CD4-positive, alpha-beta T cell treated with Interleukin-4 for 4 hours (primary cell): ENCODE results near the gene RASGRP2.
"Not testable (repeated sequence)": the region's sequence is repeated elsewhere in the genome, so short reads cannot be mapped to it uniquely, and the experiment has no call there.

ENCODE experiments used
- DNase-seq: peaks from one replicate; pipeline ENCODE4 v3.0.0-alpha.2; 2020

RASGRP2 gene

DNA sequence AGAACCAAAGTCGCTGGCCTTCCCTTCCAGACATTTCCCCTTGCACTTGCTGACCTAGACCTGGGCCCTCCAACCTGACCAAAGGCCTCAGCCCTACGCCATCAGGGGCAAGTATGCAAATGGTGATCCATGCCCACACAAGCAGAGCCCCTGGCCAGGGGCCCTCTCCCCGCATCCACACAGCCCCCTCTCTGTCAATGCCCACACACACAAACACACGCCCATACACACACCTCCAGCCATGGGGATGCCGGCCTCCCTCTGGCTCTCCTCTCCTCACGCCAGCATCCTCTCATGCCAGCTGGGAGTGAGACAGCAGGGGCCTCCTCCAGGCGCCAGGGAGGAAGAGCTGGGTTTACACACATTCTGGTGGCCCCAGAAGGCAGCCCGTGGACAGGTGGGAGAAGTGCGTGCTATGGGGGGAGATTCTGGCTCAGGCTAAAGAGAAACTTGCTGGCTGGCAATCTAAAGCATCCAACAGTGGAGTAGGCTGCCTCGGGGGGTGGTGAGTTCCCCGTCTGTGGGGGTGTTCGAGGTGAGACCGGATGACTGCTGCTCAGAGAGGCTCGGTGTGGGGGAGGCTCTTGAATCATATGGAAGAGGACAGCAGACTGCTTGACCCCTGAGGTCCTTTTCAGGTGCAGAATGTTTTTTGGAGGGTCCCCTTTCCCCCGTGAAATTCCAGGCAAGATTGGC is 25.7 kb downstream of the RASGRP2 start:
- no peak for DNase-seq

DNA sequence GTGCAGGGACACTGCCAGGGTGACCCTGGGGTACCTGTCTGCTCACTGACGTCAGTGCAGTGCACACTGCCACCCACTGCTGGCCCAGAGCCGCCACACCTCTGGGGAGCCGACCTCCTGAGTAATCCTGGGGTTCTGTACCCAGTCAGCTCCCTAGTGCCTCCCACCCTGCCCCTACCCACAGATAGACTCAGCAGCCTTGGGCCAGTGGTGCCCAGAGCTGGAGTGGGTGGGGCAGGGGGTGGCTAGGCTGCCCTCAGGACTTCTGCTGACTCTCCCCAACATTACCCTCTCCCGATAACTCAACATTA is 26.7 kb downstream of the RASGRP2 start:
- no peak for DNase-seq

GRCh38 chr11:64716473-64717267 is 27.3 kb downstream of the RASGRP2 start:
- no peak for DNase-seq

GRCh38 chr11:64715756-64716472 is 28.0 kb downstream of the RASGRP2 start:
- DNase-seq: no peak

- no peak for DNase-seq
These were observed 28.8 kb downstream of the RASGRP2 start for GRCh38 chr11:64715110-64715509.

DNA sequence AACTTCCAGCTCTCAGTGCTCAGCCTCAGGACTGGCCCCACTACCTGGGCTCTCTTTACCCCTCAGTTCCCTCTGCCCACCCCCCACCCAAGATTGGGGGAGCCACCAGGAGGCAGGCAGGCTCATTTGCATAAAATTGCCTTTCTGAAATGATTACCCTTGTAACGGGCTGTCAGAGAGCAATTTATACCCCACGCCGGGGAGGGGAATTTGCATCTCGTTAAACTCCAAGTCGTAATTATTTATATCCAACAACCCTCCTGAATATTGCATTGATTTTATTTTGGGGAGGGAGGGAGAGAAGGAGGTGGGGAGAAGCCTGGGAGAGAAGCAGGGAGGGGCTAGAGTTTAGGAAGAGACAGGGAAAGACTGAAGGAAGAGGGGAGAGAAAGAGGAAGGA is 29.3 kb downstream of the RASGRP2 start:
- no peak for DNase-seq

- DNase-seq: no peak
These were observed 30.1 kb downstream of the RASGRP2 start for GRCh38 chr11:64713781-64714363.

GRCh38 chr11:64713016-64713707 is 30.8 kb downstream of the RASGRP2 start:
- DNase-seq: no peak

DNA sequence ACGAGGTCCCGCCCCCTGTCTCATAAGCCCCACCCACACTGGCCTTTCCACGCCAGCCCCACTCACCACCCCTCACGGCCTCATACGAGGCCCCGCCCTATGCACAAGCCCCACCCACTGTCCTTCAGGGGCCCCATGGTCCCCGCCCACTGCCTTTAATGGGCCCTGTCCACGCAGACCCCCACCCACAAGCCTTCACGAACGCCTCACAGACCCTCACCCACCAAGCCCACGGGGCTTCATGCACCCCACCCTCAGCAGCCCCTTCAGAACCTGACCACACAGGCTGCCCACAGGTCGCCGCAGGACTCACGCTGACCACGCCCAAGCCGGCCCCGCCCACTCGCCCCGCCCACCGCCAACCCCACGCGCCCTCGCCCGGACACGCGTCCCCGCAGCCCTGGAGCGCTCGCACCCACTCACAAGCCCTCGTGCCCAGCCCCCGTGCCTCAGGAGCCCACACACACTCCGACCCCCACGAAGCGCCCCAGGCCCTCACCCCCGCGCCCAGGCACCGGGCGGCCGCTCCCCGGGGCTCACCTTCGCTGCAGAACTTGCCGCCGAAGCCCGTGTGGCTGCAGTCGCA is 31.4 kb downstream of the RASGRP2 start:
- DNase-seq: no peak

DNA sequence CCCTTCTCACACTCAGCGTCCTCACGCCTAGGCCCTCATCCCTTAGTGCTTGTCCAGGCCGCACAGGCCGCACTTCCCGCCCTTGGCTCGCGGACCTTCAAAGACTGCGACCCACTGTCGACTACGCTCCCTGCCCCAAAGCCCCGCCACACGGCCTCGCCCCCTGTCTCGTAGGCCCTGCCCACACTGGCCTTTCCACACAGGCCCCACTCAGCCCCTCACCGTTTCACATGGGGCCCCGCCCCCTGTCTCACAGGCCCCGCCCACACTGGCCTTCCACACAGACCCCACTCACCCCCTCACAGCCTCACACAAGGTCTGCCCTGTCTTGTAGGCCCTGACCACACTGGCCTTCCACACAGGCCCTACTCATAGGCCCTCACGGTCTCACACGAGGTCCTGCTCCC is 32.0 kb downstream of the RASGRP2 start:
- DNase-seq: no peak

GRCh38 chr11:64711138-64711955 is 32.6 kb downstream of the RASGRP2 start:
- no peak for DNase-seq

- no peak for DNase-seq
These were observed 33.4 kb downstream of the RASGRP2 start for GRCh38 chr11:64710418-64711137.

DNA sequence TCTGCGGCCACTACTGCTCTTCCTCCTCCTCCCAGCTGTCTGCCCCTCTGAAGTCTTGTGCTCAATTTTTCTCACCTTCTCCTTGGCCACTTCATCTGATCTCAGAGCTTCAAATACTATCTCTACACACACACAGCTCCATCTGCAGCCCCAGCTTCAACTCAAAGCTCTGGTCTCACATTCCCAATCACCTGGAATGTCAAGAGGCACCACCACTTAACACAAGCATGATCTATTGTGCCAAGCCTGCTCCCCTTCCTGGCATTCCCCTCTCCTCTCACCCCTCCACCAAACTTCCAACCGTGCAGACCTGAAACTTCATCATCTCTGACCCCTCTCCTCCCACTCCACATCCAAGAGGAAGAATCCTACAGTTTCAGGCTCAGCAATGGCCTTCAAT is 38.4 kb downstream of the RASGRP2 start:
- DNase-seq: no peak

GRCh38 chr11:64703048-64703447 is 40.9 kb downstream of the RASGRP2 start:
- no peak for DNase-seq

DNA sequence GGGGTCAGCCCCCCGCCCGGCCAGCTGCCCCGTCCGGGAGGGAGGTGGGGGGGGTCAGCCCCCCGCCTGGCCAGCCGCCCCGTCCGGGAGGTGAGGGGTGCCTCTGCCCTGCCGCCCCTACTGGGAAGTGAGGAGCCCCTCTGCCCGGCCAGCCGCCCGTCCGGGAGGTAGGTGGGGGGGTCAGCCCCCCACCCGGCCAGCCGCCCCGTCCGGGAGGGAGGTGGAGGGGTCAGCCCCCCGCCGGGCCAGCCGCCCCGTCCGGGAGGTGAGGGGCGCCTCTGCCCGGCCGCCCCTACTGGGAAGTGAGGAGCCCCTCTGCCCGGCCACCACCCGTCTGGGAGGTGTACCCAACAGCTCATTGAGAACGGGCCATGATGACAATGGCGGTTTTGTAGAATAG is 42.0 kb downstream of the RASGRP2 start:
- not testable (repeated sequence) for DNase-seq

DNA sequence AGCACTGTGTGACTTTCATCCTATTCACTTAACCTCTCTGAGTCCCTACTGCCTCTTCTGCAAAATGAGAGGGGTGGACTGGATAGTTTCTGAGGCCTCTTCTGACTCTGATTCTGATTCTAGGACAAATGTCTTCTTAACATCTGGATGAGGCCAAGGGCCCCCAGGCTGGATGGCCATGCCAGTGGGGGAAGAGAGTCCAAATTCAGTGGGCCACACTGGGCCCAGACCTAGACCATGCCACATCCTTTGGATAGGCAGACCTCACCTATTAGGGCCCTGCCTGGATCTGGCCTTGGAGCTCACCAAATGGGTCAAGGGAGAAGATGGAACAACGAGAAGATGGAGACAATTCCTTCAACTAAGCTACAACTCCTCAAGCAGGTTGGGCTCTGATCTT is 45.5 kb downstream of the RASGRP2 start:
- DNase-seq: no peak

GRCh38 chr11:64697663-64698375 is 46.1 kb downstream of the RASGRP2 start:
- no peak for DNase-seq

DNA sequence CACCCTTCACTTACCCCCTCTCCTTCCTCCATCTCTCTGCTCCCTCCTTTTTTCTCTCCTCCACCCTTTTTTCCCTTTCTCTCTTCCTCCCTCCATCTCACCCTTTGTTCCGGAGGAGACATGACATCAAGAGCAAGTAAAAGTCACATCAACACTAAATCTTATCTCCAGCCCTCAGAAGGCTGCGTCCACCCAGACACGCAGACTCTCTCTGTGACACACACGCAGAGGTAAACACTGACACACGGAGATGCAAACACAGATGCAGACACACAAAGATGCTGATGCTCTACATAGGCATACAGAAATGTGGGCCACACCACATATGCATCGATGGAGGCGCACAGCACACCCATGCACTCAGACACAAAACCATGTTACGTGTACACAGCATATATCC is 47.9 kb downstream of the RASGRP2 start:
- no peak for DNase-seq

DNA sequence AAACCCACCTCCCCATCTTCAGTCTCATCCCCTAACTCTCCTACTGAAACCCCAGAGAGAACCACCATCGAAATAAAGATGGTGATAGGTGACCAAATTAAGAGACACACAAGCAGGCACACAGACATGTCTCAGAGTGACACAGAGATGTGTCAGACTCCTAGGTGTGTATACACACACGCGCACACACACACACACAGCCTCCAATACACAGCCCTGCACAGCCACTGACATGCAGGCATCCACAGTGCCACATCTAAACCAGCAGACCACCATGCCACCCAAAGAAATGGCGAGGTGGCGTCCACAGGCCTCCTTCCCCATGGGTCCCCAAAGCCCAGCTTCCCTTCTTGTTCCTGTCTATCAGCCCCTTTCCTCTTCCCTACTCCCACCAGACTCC is 48.4 kb downstream of the RASGRP2 start:
- DNase-seq: no peak

GRCh38 chr11:64694821-64695365 is 49.0 kb downstream of the RASGRP2 start:
- DNase-seq: no peak
